ENCODE results near the gene SLC4A2.

DNA sequence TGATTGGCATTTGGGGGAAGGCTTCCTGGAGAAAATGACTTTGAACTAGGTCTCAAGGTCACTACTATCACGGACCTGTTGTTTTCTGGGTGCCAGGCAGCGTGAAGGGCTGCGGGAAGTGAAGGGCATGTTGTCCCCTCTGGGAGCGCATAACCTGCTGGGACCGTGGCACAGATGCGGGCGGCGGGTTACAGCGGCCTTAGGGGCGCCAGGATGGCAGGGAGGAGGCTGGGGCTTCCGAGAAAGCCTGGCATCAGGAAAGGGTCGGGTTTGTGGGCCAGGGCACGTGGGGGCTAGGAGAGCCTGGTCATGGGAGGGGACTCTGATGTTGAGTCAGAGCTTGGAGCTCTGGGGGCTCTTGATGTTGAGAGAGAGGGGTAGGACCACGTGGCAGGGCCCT lies 6.1 kb downstream of the SLC4A2 start:
- TF ChIP-seq, protein P1, sequence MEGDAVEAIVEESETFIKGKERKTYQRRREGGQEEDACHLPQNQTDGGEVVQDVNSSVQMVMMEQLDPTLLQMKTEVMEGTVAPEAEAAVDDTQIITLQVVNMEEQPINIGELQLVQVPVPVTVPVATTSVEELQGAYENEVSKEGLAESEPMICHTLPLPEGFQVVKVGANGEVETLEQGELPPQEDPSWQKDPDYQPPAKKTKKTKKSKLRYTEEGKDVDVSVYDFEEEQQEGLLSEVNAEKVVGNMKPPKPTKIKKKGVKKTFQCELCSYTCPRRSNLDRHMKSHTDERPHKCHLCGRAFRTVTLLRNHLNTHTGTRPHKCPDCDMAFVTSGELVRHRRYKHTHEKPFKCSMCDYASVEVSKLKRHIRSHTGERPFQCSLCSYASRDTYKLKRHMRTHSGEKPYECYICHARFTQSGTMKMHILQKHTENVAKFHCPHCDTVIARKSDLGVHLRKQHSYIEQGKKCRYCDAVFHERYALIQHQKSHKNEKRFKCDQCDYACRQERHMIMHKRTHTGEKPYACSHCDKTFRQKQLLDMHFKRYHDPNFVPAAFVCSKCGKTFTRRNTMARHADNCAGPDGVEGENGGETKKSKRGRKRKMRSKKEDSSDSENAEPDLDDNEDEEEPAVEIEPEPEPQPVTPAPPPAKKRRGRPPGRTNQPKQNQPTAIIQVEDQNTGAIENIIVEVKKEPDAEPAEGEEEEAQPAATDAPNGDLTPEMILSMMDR (IDR thresholded peaks at IDR 0.05): no peak
- TF ChIP-seq POLR2A (IDR thresholded peaks at IDR 0.05): no peak
- TF ChIP-seq POLR2AphosphoS5 (IDR thresholded peaks at IDR 0.05; ENCODE audit: insufficient read depth in 1 of 2, low read depth in 1 of 2): no peak
